Type B pancreatic cell (in vitro differentiated cells): Measurements from ENCODE around the gene CASR. TPM values are rescaled to one million over a fixed set of nuclear protein-coding genes. Genes with fewer than 3 reads are reported as not detected.
"Not testable (repeated sequence)": the region's sequence is repeated elsewhere in the genome, so short reads cannot be mapped to it uniquely, and the experiment has no call there.

ENCODE experiments used
- DNase-seq: peaks from one replicate; pipeline ENCODE4 v3.0.0; 2021; ENCODE audit warnings: mixed read lengths; ENCODE audit not compliant: unreplicated experiment; ENCODE audit errors: extremely low spot score
- H3K27ac Mint-ChIP-seq: 2 replicates; pipeline ENCODE4 v1.8.0; 2021; ENCODE audit warnings: mild to moderate bottlenecking, mixed read lengths
- H3K27me3 Mint-ChIP-seq: 2 replicates; pipeline ENCODE4 v1.8.0; 2021; ENCODE audit warnings: mixed read lengths
- H3K36me3 Mint-ChIP-seq: 2 replicates; pipeline ENCODE4 v1.8.0; 2021; ENCODE audit warnings: mixed read lengths
- H3K4me1 Mint-ChIP-seq: one replicate; pipeline ENCODE4 v1.8.0; 2021; ENCODE audit warnings: mixed read lengths; ENCODE audit not compliant: unreplicated experiment
- H3K4me3 Mint-ChIP-seq: 2 replicates; pipeline ENCODE4 v1.8.0; 2021; ENCODE audit warnings: mild to moderate bottlenecking, mixed read lengths
- H3K9me3 Mint-ChIP-seq: 2 replicates; pipeline ENCODE4 v1.8.0; 2021; ENCODE audit warnings: mixed read lengths
- CTCF ChIP-seq: fragments of 200-600 bp; sonication (generic); conservative IDR thresholded peaks from 2 replicates; pipeline ENCODE4 v1.5.0; 2021; ENCODE audit warnings: antibody characterized with exemption, mild to moderate bottlenecking
- long read RNA-seq: library from polyadenylated mRNA; unstranded; transcript quantifications from one replicate; pipeline ENCODE4 v2.0.0, GENCODE V29; 2020
- total RNA-seq: library from RNA; stranded (reverse); gene quantifications from 2 replicates; pipeline ENCODE4 v1.2.1, GENCODE V29; 2021; ENCODE audit warnings: low replicate concordance

The CASR gene
- total RNA-seq, result 0.87 and 4.4 TPM in 2 replicates
- long read RNA-seq, full-length matches to known transcripts, result 2 of 5 reads
- long read RNA-seq, partial matches to known transcripts, result 2 of 5 reads
- long read RNA-seq, other reads (novel, unspliced or antisense), result 1 of 5 reads

GRCh38 chr3:122183521-122183892, at the start of gene CASR:
TSS of gene CASR (plus strand) at chr3:122183668. CDS start at chr3:122254190, 70,522 bp downstream.
- Mint-ChIP-seq H3K4me1 (peaks cover 4% of the 10 kb centered on the region), H3K9me3 (no peaks in the 10 kb centered on the region), H3K36me3 (no peaks in the 10 kb centered on the region), H3K4me3 (peak within 1 kb of the TSS; percentile 91), H3K27ac (no peak within 1 kb of the TSS), H3K27me3 (peaks cover 83% of the 10 kb centered on the region)
- DNase-seq, result no peak
- TF ChIP-seq CTCF, result no peak

GRCh38 chr3:122146466-122146865, 37.0 kb upstream of the CASR start:
- Mint-ChIP-seq H3K27ac (no peak overlapping the region), H3K9me3 (no peaks in the 10 kb centered on the region), H3K4me3 (no peak overlapping the region), H3K27me3 (no peaks in the 10 kb centered on the region), H3K4me1 (no peaks in the 10 kb centered on the region), H3K36me3 (no peaks in the 10 kb centered on the region)
- no peak for DNase-seq
- no peak for TF ChIP-seq CTCF

GRCh38 chr3:122148941-122149627, 34.4 kb upstream of the CASR start:
- DNase-seq, result no peak
- Mint-ChIP-seq H3K27ac (no peak overlapping the region), H3K9me3 (no peaks in the 10 kb centered on the region), H3K36me3 (no peaks in the 10 kb centered on the region), H3K4me1 (no peaks in the 10 kb centered on the region), H3K27me3 (no peaks in the 10 kb centered on the region), H3K4me3 (no peak overlapping the region)
- TF ChIP-seq CTCF, result no peak

DNA sequence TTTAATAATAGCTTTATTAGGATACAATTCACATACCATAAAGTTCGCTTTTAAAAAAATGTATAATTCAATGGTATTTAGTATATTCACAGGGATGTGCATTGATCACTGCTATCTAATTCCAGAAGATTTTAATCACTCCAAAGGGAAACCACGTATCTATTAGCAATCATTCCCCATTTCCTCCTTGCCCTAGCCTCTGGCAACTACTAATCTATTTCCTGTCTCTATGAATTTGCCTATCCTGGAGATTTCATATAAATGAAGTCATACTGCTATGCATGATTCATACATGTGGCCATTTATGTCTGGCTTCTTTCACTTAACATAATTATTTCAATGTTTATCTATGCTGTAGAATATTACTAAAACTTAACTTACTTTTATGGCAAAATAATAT, 32.0 kb upstream of the CASR start:
- no peak overlapping the region for H3K4me3 Mint-ChIP-seq
- peaks cover 14% of the 10 kb centered on the region for H3K9me3 Mint-ChIP-seq
- DNase-seq, result no peak
- H3K4me1 Mint-ChIP-seq, result no peaks in the 10 kb centered on the region
- no peaks in the 10 kb centered on the region for H3K36me3 Mint-ChIP-seq
- no peaks in the 10 kb centered on the region for H3K27me3 Mint-ChIP-seq
- no peak for TF ChIP-seq CTCF
- H3K27ac Mint-ChIP-seq, result no peak overlapping the region

GRCh38 chr3:122164983-122165382, 18.5 kb upstream of the CASR start:
- not testable (repeated sequence) for DNase-seq, H3K4me3 Mint-ChIP-seq, H3K27ac Mint-ChIP-seq, H3K36me3 Mint-ChIP-seq, H3K9me3 Mint-ChIP-seq, H3K27me3 Mint-ChIP-seq, H3K4me1 Mint-ChIP-seq

DNA sequence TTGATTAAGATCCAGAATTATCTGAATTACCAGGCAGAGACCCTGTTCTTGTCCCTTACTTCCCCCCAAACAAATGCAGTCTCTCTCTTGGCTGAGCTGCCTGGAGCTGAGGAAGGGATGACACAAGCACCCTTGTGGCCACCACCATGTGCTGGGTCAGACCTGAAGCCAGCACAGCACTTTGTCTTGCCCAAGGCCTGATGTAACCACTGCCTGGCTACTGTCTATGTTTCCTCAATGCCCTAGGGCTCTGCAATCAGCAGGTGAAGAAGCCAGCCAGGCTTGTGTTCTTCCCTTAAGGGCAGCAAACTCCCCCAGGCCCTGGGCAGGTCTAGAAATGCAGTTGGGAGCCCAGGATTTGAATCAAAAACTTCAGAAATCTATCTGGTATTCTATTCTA, 15.8 kb upstream of the CASR start:
- Mint-ChIP-seq H3K36me3 (no peaks in the 10 kb centered on the region), H3K9me3 (no peaks in the 10 kb centered on the region), H3K4me1 (no peaks in the 10 kb centered on the region), H3K27ac (no peak overlapping the region), H3K4me3 (no peak overlapping the region), H3K27me3 (no peaks in the 10 kb centered on the region)
- TF ChIP-seq CTCF, result no peak
- DNase-seq, result no peak
